ENCODE measurements around the gene XXYLT1. TPM values are rescaled to one million over a fixed set of nuclear protein-coding genes. Genes with fewer than 3 reads are reported as not detected.
"Not testable (repeated sequence)": the region's sequence is repeated elsewhere in the genome, so short reads cannot be mapped to it uniquely, and the experiment has no call there.

XXYLT1 gene
- total and polyA plus RNA-seq, 2 donors: 12.4 to 18.5 TPM

DNA sequence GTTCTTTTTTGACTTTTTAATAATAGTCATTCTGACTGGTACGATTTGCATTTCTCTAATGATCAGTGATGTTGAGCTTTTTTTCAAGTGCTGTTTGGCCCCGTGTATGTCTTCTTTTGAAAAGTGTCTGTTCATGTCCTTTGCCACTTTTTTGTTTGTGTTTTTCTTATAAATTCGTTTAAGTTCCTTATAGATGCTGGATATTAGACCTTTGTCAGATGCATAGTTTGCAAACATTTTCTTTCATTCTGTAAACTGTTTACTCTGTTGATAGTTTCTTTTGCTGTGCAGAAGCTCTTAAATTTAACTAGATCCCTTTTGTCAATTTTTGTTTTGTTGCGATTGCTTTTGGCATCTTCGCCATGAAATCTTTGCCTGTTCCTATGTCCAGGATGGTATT lies 220.7 kb downstream of the XXYLT1 start:
- H3K36me3 ChIP-seq (ENCODE audit: insufficient read depth); H3K4me3 ChIP-seq (ENCODE audit: low read depth, low read length); H3K27ac ChIP-seq (ENCODE audit: low read depth); H3K4me1 ChIP-seq (ENCODE audit: insufficient read depth); DNase-seq (ENCODE audit: extremely low spot score): not testable (repeated sequence)
- 86% methylated on average over 5 of the region's 5 CpGs for WGBS

DNA sequence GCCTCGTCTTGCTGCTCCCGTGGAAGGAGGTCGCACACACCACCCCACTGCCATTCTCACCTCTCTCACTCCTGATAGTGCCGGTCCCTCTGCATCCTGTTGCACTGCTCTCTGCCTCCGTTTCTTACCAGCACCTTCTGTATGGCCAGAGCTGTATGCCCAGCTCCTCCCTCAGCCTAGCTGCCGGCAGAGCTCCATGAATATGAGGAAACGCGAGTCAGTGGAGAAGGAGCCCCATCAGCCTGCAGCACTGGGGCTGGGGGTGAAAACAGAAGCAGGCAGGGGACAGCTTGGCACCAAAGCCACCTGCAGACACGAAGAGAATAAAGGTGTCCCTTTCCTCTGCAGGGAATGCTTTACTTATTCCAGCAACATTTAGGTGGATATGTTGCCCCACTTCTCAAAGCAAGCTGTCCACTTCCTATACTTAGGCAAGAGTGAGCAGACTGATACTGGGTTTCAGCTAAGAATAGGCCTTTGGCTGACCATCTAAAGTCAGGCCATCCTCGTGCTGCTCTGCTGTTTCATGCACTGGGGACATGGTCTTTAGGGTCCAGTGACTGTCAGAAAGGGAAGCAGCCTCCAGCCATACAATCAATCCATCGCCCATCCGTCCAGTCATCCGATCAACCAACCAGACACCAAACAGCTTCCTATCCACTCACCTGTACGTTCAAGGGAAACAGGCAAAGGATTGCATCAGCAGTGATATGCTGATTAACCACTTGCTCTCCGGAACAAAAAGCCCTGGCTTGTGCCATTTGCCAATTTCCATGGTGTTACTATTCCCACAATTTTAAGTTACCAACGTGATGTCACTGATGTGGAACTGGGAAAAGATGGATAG lies 222.7 kb downstream of the XXYLT1 start:
- no peak overlapping the region for H3K27ac ChIP-seq (ENCODE audit: low read depth)
- no peak for DNase-seq (ENCODE audit: extremely low spot score)
- 74% methylated on average over 16 of the region's 16 CpGs for WGBS

DNA sequence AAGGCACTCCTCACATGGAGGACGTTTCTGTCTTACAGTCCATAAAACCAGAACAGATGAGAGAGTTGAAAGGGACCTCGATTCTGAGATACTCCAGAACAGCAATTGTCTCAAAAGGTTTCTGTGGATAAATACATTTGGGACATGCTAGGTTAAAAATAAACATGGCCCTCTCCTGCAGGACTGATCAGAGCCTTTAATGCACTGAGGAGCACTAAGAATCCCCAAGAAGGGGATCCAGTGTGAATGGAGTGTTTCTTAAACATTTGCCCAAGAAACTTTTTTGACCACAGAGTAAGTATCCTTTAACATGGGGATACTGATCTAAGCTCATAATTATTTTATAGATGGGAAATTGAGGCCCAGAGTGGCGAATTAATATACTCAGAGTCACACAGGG lies 223.4 kb downstream of the XXYLT1 start:
- H3K4me3 ChIP-seq (ENCODE audit: low read depth, low read length): no peak overlapping the region

More for the DNA sequence above, 222.7 kb downstream of the XXYLT1 start:
- H3K36me3 ChIP-seq (ENCODE audit: insufficient read depth): no peaks in the 10 kb centered on the region
- no peak overlapping the region for H3K4me3 ChIP-seq (ENCODE audit: low read depth, low read length)
- no peaks in the 10 kb centered on the region for H3K4me1 ChIP-seq (ENCODE audit: insufficient read depth)

DNA sequence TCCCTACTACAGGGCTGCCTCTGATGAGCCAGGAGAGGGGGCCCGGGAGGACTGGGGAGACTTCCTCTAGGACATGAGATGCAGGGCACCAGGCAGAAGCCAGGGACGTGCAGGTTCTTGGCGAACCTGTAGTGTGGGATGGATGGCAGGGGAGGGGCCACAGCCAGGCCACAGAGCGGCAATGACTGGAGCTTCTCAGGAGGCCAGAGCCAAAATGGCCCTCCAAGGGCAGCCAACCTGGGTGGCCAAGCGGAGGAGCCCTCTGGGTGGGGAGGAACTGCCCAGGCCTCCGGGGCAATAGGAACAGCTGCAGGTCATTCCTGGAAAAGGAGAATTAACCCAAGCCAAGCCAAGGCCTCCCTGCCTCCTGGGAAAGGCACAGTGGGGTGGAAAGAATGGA lies 224.5 kb downstream of the XXYLT1 start:
- no peak for DNase-seq (ENCODE audit: extremely low spot score)

More for the DNA sequence above, 223.4 kb downstream of the XXYLT1 start:
- Histone ChIP-seq H3K4me1 (ENCODE audit: insufficient read depth) (no peaks in the 10 kb centered on the region), H3K27ac (ENCODE audit: low read depth) (no peak overlapping the region), H3K36me3 (ENCODE audit: insufficient read depth) (no peaks in the 10 kb centered on the region)
- 75% methylated on average over 3 of the region's 3 CpGs for WGBS
- DNase-seq (ENCODE audit: extremely low spot score): no peak

DNA sequence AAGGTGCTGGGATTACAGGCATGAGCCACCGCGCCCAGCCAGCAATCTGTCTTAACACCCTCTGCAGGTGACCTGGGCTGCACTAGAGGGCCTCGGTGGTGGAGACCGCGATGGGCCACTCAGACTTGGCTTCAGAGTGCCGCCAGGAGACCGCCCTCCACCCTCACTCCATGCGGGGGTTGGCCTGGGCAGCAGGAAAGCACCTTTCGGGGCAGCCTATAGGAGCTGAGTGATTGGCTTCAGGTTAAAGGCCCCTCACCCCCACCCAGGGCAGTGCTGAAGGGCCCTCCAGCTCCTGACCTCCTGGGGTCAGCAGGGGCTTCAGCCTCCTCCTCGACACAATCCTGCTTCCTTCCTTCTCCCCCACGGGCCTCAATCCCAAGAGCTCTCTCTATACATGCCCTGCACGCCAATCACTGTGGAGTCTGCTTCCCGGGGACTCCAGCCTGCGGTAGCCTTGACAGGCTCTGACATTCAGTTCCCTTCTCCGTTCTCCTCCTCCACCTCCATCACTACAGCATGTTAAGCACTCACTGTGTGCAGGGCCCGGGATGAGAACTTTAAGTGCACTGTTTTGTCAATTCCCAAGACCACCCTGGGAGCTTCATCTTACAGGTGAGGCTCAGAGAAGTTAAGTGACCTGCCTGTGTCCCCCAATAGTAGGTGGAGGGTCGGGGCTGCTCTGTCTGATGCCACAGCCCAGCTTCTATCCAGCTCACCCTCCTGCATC lies 225.3 kb downstream of the XXYLT1 start:
- Histone ChIP-seq H3K36me3 (ENCODE audit: insufficient read depth) (no peaks in the 10 kb centered on the region), H3K27ac (ENCODE audit: low read depth) (no peak overlapping the region), H3K4me1 (ENCODE audit: insufficient read depth) (no peaks in the 10 kb centered on the region), H3K4me3 (ENCODE audit: low read depth, low read length) (no peak overlapping the region)
- 85% methylated on average over 17 of the region's 17 CpGs for WGBS
- no peak for DNase-seq (ENCODE audit: extremely low spot score)

More for the DNA sequence above, 224.5 kb downstream of the XXYLT1 start:
- H3K27ac ChIP-seq (ENCODE audit: low read depth): no peak overlapping the region
- no peak overlapping the region for H3K4me3 ChIP-seq (ENCODE audit: low read depth, low read length)
- 86% methylated on average over 6 of the region's 6 CpGs for WGBS
- H3K4me1 ChIP-seq (ENCODE audit: insufficient read depth): no peaks in the 10 kb centered on the region
- H3K36me3 ChIP-seq (ENCODE audit: insufficient read depth): no peaks in the 10 kb centered on the region

DNA sequence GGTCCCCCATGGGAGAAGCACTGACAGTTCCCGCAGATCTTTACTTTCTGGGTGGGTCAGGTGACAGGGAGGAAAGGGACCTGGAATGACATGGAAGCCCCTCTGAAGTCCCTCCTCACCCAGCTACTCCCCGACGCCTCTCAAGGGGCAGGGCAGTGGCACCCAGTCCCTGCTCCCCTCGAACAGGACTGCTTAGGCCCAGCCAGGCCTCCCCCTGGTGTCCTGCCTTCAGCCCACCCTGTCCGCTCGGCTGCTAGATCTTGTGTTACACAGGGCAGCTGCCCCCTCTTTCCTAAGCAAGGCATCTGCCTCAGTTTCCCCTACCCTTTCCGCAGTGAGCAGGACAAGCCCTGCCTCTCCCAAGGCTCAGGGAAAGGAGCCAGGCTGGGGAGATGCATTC lies 226.5 kb downstream of the XXYLT1 start:
- H3K36me3 ChIP-seq (ENCODE audit: insufficient read depth): no peaks in the 10 kb centered on the region
- WGBS: 96% methylated on average over 7 of the region's 7 CpGs
- H3K4me1 ChIP-seq (ENCODE audit: insufficient read depth): no peaks in the 10 kb centered on the region
- H3K4me3 ChIP-seq (ENCODE audit: low read depth, low read length): no peak overlapping the region
- DNase-seq (ENCODE audit: extremely low spot score): no peak
- H3K27ac ChIP-seq (ENCODE audit: low read depth): no peak overlapping the region

DNA sequence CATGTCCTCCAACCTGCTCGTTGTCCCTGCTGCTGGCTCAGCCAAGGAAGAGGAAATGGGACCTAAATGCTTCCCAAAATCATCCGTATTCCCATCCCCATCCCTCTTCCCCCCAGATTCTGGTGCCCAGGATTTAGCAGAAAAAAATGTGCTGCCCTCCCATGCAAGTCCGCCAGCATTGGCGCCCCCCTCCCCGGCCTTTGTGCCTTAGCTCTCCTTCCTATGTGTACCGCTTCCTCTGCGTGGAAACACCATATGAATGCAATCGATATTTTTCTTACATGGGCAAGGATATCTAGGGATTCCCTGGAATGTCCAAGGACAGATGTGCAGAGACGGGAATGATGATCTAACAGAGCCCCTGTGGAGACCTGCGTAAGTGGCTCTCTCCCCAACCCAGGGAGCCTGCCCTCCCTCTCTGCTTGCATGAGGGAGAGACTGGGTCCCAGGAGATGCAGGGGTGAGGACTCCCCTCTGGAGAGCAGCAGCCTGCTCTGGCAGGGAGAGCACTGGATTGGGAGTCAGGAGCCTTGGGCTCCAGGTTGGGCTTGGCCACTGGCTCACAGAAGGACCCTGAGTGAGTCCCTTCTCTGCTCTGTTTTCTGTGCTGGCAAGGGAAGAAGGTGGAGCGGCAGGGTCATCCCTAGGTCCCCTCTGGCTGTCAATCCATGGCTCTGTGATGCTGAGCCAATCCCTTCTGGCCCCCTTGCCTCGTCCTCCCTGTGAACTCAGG lies 227.2 kb downstream of the XXYLT1 start:
- WGBS: 79% methylated on average over 12 of the region's 12 CpGs
- no peaks in the 10 kb centered on the region for H3K36me3 ChIP-seq (ENCODE audit: insufficient read depth)
- DNase-seq (ENCODE audit: extremely low spot score): no peak
- no peak overlapping the region for H3K4me3 ChIP-seq (ENCODE audit: low read depth, low read length)
- no peaks in the 10 kb centered on the region for H3K4me1 ChIP-seq (ENCODE audit: insufficient read depth)
- no peak overlapping the region for H3K27ac ChIP-seq (ENCODE audit: low read depth)

DNA sequence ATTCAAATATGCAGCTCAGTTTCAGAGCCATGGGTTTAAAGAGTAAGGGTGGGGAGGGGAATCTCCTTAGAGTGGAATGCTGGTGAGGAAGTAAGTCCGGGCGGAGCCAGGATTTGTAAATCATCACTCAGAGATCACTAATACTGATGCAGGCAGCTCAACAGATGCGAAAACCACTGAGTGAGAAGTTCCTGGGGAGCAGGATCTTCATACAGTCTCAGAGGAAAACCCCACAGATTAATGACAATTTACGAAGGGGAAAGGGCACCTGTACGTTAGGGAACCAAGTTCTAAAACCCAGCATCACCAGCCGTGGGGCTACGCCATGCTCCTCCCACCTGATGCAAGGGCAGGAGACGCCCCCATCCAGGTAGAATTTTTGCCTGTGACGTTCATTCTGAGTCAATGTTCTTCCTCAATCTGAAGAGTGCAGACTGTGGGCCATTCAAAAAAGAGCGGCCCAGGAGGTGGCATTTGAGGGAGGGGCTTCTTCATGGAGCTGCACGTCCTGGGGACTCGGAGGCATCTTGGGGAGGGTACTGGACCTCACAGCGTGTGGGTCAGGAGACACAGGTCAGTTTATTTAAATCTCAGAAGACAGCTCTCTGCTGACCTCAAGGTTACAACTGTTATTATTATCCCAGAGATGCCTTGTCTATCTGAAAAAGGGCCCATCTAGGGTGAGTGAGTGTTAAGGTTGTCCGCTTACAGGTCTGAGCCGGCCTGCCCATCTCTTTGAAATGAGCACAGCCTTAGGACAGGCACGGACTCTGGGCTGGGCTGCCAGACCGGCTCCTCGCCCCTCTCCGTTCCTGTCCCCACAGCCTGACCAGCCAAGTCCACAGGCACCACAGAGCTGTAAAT lies 228.0 kb downstream of the XXYLT1 start:
- no peak overlapping the region for H3K27ac ChIP-seq (ENCODE audit: low read depth)
- no peaks in the 10 kb centered on the region for H3K36me3 ChIP-seq (ENCODE audit: insufficient read depth)
- 67% methylated on average over 19 of the region's 19 CpGs for WGBS
- DNase-seq (ENCODE audit: extremely low spot score): no peak
- H3K4me1 ChIP-seq (ENCODE audit: insufficient read depth): no peaks in the 10 kb centered on the region
- no peak overlapping the region for H3K4me3 ChIP-seq (ENCODE audit: low read depth, low read length)

DNA sequence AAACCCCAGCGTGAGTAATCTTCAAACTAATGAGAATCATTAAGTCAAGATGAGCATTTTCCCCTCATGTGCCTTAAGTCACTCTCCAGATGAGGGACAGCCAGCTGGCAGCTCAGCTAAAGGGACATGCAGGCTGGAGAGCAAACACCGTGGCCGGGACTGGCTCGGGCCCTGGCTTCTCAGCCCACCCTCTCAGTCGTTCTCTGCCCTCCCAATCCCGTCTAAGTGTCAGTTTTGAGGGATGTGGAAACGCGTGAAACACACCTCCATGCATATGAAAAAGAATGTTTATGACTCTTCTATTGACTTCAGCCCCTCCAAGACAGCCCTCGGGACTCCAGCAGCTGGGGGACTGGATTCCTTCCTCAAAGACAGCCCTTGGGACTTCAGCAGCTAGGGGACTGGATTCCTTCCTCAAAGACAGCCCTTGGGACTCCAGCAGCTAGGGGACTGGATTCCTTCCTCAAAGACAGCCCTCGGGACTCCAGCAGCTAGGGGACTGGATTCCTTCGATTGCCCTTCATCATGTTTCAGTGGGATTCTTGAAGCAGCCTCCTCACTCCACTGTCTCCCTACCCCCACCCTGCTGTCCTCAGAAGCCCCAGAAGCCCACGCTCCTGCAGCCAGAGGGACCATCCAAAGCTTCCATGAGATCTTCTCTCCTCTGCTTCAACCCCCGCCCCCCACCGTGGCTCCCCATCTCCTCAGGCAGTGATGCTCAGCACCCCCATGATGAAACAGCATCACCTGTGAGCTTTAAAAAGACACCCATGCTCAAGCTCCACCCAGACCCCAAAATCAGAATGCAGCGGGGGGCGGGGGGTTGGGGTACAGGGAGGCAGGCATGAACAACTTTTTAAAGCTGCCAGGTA lies 228.9 kb downstream of the XXYLT1 start:
- DNase-seq (ENCODE audit: extremely low spot score): no peak
- WGBS: 78% methylated on average over 16 of the region's 16 CpGs
- H3K4me1 ChIP-seq (ENCODE audit: insufficient read depth): no peaks in the 10 kb centered on the region
- H3K36me3 ChIP-seq (ENCODE audit: insufficient read depth): no peaks in the 10 kb centered on the region
- no peak overlapping the region for H3K27ac ChIP-seq (ENCODE audit: low read depth)
- H3K4me3 ChIP-seq (ENCODE audit: low read depth, low read length): no peak overlapping the region

DNA sequence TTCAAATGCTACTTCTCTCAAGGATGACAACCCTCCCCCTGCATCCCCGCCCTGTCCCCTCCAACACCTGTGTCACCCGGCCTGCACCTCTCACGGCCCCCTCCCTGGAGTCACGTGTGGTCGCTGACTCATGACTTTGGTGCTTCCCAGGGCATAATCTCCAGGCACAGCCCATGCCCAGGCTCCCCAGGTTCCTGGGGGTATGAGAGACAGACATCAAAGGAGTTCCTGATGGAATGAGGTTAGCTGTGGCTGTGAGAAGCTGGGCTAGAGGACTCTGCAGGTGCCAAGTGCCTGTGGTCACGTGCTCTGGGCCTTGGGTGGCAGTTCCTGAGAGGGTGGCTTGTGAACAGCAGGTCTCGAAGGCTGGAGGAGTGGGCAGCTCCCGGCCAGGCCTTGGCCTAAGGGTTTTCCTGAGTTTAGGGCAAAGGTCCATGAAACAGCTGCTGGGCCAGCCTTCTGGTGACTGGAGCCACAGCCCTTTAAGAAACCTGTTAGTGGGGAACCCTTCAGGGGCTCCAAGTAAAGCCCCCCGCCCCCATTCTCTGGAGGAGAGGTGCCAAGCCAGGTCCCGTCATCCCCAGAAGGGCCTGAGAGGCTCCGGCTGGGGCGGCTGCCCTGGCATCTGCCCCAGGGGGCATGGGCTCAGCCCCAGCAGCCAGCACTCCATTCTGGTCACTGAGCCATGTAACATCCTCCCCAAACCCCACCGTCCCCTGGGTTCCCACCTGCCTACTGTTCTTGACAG lies 230.0 kb downstream of the XXYLT1 start:
- H3K4me3 ChIP-seq (ENCODE audit: low read depth, low read length): no peak overlapping the region
- 94% methylated on average over 13 of the region's 13 CpGs for WGBS
- H3K4me1 ChIP-seq (ENCODE audit: insufficient read depth): no peaks in the 10 kb centered on the region
- DNase-seq (ENCODE audit: extremely low spot score): no peak
- no peak overlapping the region for H3K27ac ChIP-seq (ENCODE audit: low read depth)
- H3K36me3 ChIP-seq (ENCODE audit: insufficient read depth): no peaks in the 10 kb centered on the region

DNA sequence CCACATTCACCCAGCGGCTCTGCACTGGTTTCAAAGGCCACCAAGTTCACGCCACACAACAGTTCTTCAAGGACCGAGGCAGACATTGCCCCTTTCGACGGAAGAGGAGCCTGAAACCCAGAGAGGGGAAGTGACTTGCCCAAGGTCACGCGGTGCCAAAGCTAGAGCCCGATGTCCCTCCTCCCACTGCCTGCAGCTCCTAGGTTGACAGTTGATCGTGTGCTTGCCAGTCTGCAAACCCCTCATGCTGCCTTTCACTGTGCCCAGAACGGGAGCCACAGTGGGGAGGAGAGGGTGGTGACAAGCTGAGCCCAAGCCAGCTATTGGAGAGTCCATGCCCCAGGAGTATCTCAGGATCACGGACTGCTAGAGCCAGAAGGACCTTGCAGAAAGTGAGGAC lies 230.9 kb downstream of the XXYLT1 start:
- no peak for DNase-seq (ENCODE audit: extremely low spot score)
- WGBS: 91% methylated on average over 11 of the region's 11 CpGs
- no peaks in the 10 kb centered on the region for H3K4me1 ChIP-seq (ENCODE audit: insufficient read depth)
- H3K36me3 ChIP-seq (ENCODE audit: insufficient read depth): no peaks in the 10 kb centered on the region
- no peak overlapping the region for H3K27ac ChIP-seq (ENCODE audit: low read depth)
- H3K4me3 ChIP-seq (ENCODE audit: low read depth, low read length): no peak overlapping the region

Data from urinary bladder (tissue), 4 donors.